ENCODE results near the gene XPOT.

GRCh38 chr12:64440100-64440499 lies 35.9 kb downstream of the XPOT start:
- TF ChIP-seq CTCF (IDR thresholded peaks at IDR 0.05) (no peak), REST (IDR thresholded peaks at IDR 0.05; ENCODE audit: insufficient read depth in 1 of 2, low read depth in 2 of 2, low read length in 1 of 2) (no peak), POLR2AphosphoS5 (IDR thresholded peaks at IDR 0.05; ENCODE audit: low read depth, low read length) (no peak), TCF7L2 (IDR thresholded peaks at IDR 0.05; ENCODE audit: low read depth, low read length) (no peak), SIN3A (IDR thresholded peaks at IDR 0.05; ENCODE audit: borderline replicate concordance, insufficient read depth, low read depth, low read length) (no peak)
